Transverse colon (tissue), 4 donors: ENCODE measurements around the gene ACTL7B. TPM values are rescaled to one million over a fixed set of nuclear protein-coding genes. Genes with fewer than 3 reads are reported as not detected.

ENCODE experiments used
- DNase-seq: peaks from one replicate; pipeline ENCODE4 v3.0.0-alpha.2; 2019
- H3K27ac ChIP-seq, 4 donors: fragments of 200-600 bp; sonication (generic); 2 replicates each; pipeline ENCODE4 v1.5.1; 2016 to 2018; ENCODE audit warnings: inconsistent platforms in 4 of 4
- H3K27me3 ChIP-seq: fragments of 200-600 bp; sonication (generic); 2 replicates; pipeline ENCODE4 v1.5.1; 2017; ENCODE audit warnings: inconsistent platforms
- H3K36me3 ChIP-seq, 4 donors: fragments of 200-600 bp; sonication (generic); 2 replicates each; pipeline ENCODE4 v1.5.1; 2017 to 2019; ENCODE audit warnings: inconsistent platforms in 4 of 4
- H3K4me1 ChIP-seq, 4 donors: fragments of 200-600 bp; sonication (generic); 2 replicates each; pipeline ENCODE4 v1.5.1; 2017 to 2020; ENCODE audit warnings: inconsistent platforms in 4 of 4
- H3K4me3 ChIP-seq, 4 donors: fragments of 200-600 bp; sonication (generic); 1 replicate in 1 of 4; 2 replicates in 3 of 4; pipeline versions ENCODE4 v1.5.1 to v1.6.1; 2017 to 2019; ENCODE audit warnings: inconsistent platforms in 4 of 4
- H3K9me3 ChIP-seq, 2 donors: fragments of 200-600 bp; sonication (generic); 2 replicates each; pipeline ENCODE4 v1.5.1; 2017 to 2019; ENCODE audit warnings: inconsistent platforms in 2 of 2
- CTCF ChIP-seq, 5 experiments: fragments of 200-600 bp in 3 of 5; fragments of 450-650 bp in 2 of 5; sonication (generic) in 3 of 5; IDR thresholded peaks; 1 replicate in 2 of 5; 2 replicates in 3 of 5; pipeline ENCODE4 v1.5.1; 2016 to 2017; ENCODE audit warnings: antibody characterized with exemption in 5 of 5, inconsistent platforms in 3 of 5, mild to moderate bottlenecking in 2 of 5, moderate library complexity in 1 of 5
- EP300 ChIP-seq: sonication (generic); formaldehyde crosslinking; IDR thresholded peaks from one replicate; pipeline ENCODE4 v1.6.1; 2017; ENCODE audit warnings: antibody characterized with exemption, low read depth
- POLR2A ChIP-seq: fragments of 450-650 bp; IDR thresholded peaks from one replicate; pipeline ENCODE4 v1.6.1; 2016; ENCODE audit warnings: antibody characterized with exemption, mild to moderate bottlenecking, moderate library complexity
- POLR2AphosphoS5 ChIP-seq, 3 donors: sonication (generic); formaldehyde crosslinking; IDR thresholded peaks; one replicate each; pipeline ENCODE4 v1.6.1; 2016; ENCODE audit warnings: antibody characterized with exemption in 3 of 3
- WGBS, 2 donors: methylation state at CpG; one replicate each; pipeline ENCODE4 v1.1.5; 2018; ENCODE audit warnings: low coverage in 1 of 2; 5-methylcytosine and 5-hydroxymethylcytosine counted together
- in situ Hi-C, 4 donors: fragments of 200-750 bp; cut with MboI; loops; one replicate each; pipeline versions ENCODE4 v1.15.0 to v1.15.1; 2017; ENCODE audit warnings: low sequenced_read_pairs in 3 of 4, low pct_ligation_motif_present in 1 of 4, low pct_unique_long_range_greater_than_20kb in 1 of 4
- intact Hi-C: fragments of 100-400 bp; cut with DNase I; formaldehyde crosslinking; loops from one replicate; pipeline ENCODE4 v1.15.1; 2023; ENCODE audit warnings: low total_unique reads
- total RNA-seq, 4 donors: library from RNA; depleted of rRNA; stranded (reverse); fragments of >200 nt; gene quantifications; one replicate each; pipeline ENCODE4 v1.1.0, GENCODE V29; 2016

ACTL7B gene
- total RNA-seq, 4 donors from 2014 or later: not detected

- no peaks in the 10 kb centered on the region for H3K27me3 ChIP-seq
- intact Hi-C loops: no loop called here
- H3K27ac ChIP-seq: no peak overlapping the region
- in situ Hi-C loops: loop anchor here in 1 of 4 donors (25.0 kb wide), 1 partner anchor 94 kb away; no protein-coding TSS in a partner anchor
- 83 to 94% methylated on average over 1 to 4 of the region's 4 CpGs for WGBS, 2 donors
- no peaks in the 10 kb centered on the region for H3K4me1 ChIP-seq
- TF ChIP-seq POLR2A (no peak), EP300 (no peak), POLR2AphosphoS5 (IDR thresholded peaks at IDR 0.05) (no peak), CTCF (IDR thresholded peaks at IDR 0.05) (no peak)
- H3K36me3 ChIP-seq: peaks cover 0 to 17% (median 5%) of the 10 kb centered on the region in 4 donors
- DNase-seq: no peak
- no peak overlapping the region for H3K4me3 ChIP-seq
- no peaks in the 10 kb centered on the region for H3K9me3 ChIP-seq
Measured at GRCh38 chr9:108867829-108868228, 12.0 kb upstream of the ACTL7B start.

DNA sequence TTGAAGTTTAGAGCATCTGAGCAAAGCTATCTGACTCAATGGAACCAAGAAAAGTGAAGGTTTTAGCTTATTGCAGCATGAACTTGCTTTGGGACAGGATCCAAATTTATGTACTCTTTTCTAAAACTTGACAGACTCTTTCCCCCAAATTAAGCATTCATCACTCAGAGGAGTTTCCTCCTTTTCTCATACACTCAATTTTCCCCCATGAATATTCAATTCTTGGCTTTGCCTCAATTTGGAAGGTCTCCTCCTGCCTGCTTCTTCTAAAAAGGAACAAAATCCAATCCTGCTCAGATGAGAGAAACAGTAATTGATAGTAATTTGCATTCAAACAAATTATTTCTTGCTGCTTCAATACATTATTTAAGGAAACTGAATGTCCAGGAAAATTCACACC, 11.3 kb upstream of the ACTL7B start:
- Histone ChIP-seq H3K4me3 (no peak overlapping the region), H3K27me3 (no peaks in the 10 kb centered on the region), H3K27ac (no peak overlapping the region), H3K4me1 (no peaks in the 10 kb centered on the region), H3K9me3 (no peaks in the 10 kb centered on the region), H3K36me3 (peaks cover 0 to 13% (median 3%) of the 10 kb centered on the region in 4 donors)
- in situ Hi-C loops (loop anchor here in 1 of 4 donors (25.0 kb wide), 1 partner anchor 95 kb away; no protein-coding TSS in a partner anchor), intact Hi-C loops (no loop called here)
- TF ChIP-seq POLR2AphosphoS5 (IDR thresholded peaks at IDR 0.05) (no peak), EP300 (no peak), CTCF (IDR thresholded peaks at IDR 0.05) (no peak), POLR2A (no peak)
- no peak for DNase-seq

DNA sequence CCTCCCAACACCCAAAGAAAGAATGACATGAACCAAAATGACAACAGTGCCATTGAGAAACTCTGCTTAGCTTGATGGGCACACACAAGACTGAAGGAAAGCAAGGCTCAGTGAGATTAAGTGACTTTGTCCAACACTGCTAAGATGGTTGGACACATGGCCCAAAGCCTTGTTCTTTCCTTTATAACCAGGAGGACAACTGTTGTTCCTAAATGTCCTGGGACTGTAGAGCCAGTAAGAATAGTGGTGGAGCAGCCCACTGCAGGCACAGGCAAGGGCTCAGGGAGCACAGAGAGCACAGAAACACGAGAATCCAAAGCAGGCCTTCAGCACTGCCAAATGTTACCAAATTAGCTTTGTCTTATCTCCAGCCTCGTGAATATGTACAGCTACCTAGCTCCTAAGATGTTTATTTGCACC, 10.2 kb upstream of the ACTL7B start:
- H3K9me3 ChIP-seq: no peaks in the 10 kb centered on the region
- in situ Hi-C loops (loop anchor here in 1 of 4 donors (25.0 kb wide), 1 partner anchor 96 kb away; no protein-coding TSS in a partner anchor), intact Hi-C loops (no loop called here)
- H3K27ac ChIP-seq: no peak overlapping the region
- DNase-seq: no peak
- no peaks in the 10 kb centered on the region for H3K27me3 ChIP-seq
- peaks cover 0 to 4% (median 0%) of the 10 kb centered on the region in 4 donors for H3K36me3 ChIP-seq
- no peak overlapping the region for H3K4me3 ChIP-seq
- 83 to 95% methylated on average over 1 to 2 of the region's 2 CpGs for WGBS, 2 donors
- H3K4me1 ChIP-seq: no peaks in the 10 kb centered on the region
- TF ChIP-seq POLR2A (no peak), POLR2AphosphoS5 (IDR thresholded peaks at IDR 0.05) (no peak), CTCF (IDR thresholded peaks at IDR 0.05) (no peak), EP300 (no peak)

DNA sequence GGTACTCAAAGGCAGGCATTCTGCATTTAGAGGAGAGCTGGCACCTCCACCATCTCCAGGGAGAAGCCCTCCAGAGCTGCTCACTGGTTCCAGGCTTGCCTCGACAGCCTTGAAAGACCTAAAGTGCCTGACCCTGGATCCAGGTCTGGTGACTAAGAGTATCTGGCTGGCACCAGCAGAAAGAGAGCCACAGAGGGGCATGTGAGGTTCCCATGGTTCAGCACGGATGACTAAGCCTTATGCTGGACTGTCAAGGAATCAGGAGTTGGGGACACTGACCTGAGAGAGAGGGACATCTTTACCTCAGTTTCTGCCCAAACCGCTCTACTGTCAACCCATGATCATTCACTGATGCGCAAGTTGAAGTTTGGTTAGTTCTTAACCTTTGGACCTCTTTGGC, 9.3 kb upstream of the ACTL7B start:
- Histone ChIP-seq H3K36me3 (peaks cover 0 to 4% (median 0%) of the 10 kb centered on the region in 4 donors), H3K27ac (no peak overlapping the region), H3K9me3 (no peaks in the 10 kb centered on the region), H3K4me1 (no peaks in the 10 kb centered on the region), H3K4me3 (no peak overlapping the region), H3K27me3 (no peaks in the 10 kb centered on the region)
- TF ChIP-seq POLR2AphosphoS5 (IDR thresholded peaks at IDR 0.05) (no peak), CTCF (IDR thresholded peaks at IDR 0.05) (no peak), POLR2A (no peak), EP300 (no peak)
- in situ Hi-C loops: loop anchor here in 1 of 4 donors (25.0 kb wide), 1 partner anchor 97 kb away; no protein-coding TSS in a partner anchor
- WGBS, 2 donors: 81% methylated on average over 4 of the region's 4 CpGs; no CpG with 5 or more reads in 1 of the 2 donors
- intact Hi-C loops: no loop called here
- DNase-seq: no peak
